Mucosa of descending colon (tissue), 3 donors: Measurements from ENCODE around the gene DCAF11. TPM values are rescaled to one million over a fixed set of nuclear protein-coding genes. Genes with fewer than 3 reads are reported as not detected.

Experiments
- ATAC-seq: fragments of 200-7000 bp; cut with Tn5 transposase; one replicate; pipeline ENCODE4 v1.9.1; 2020; ENCODE audit warnings: mild to moderate bottlenecking, moderate library complexity
- DNase-seq, 3 donors: peaks; one replicate each; pipeline ENCODE4 v3.0.0-alpha.2; 2020
- H3K36me3 ChIP-seq: fragments of 200-600 bp; one replicate; pipeline ENCODE4 v1.8.0; 2021; ENCODE audit warnings: low read depth, mild to moderate bottlenecking
- H3K4me1 ChIP-seq: fragments of 200-600 bp; one replicate; pipeline ENCODE4 v1.8.0; 2021; ENCODE audit warnings: low read depth, mild to moderate bottlenecking
- H3K4me3 ChIP-seq: fragments of 200-600 bp; one replicate; pipeline ENCODE4 v1.8.0; 2021; ENCODE audit warnings: mild to moderate bottlenecking
- H3K9me3 ChIP-seq: fragments of 200-600 bp; one replicate; pipeline ENCODE4 v1.8.0; 2021; ENCODE audit warnings: mild to moderate bottlenecking
- intact Hi-C, 2 donors: fragments of 100-400 bp; cut with DNase I in 1 of 2; cut with micrococcal nuclease in 1 of 2; formaldehyde crosslinking; loops; one replicate each; pipeline versions ENCODE4 v1.11.0 to v1.11.1; 2022; cut with DNase I, micrococcal nuclease
- total RNA-seq, 3 donors: library from RNA; stranded (reverse); fragmentation: NEBNext Ultra II Directional in 2 of 3; extraction: Animal tissue kit (Norgen Biotek cat#: 25700) in 2 of 3; gene quantifications; one replicate each; pipeline versions ENCODE4 v1.2.1 to v1.2.4, GENCODE V29; 2021 to 2023
- TF ChIP-seq, protein P1 (sequence below): fragments of 200-600 bp; IDR thresholded peaks from one replicate; pipeline ENCODE4 v1.8.0; 2022; ENCODE audit warnings: antibody characterized with exemption, mild to moderate bottlenecking
- donor health status: DM: no; HTN: no; CAD: no; lungs with moderate emphysema.
- donor health status: DM: no; HTN: no; CAD: no.
- donor health status: DM: no; HTN: yes; CAD: no.

Gene DCAF11
- total RNA-seq, 3 donors from 2014 or later: 65.8 to 101 (median 84.9) TPM

GRCh38 chr14:24113801-24114531 is 611 bp upstream of the DCAF11 start:
- Histone ChIP-seq H3K4me1 (peaks cover 13% of the 10 kb centered on the region), H3K4me3 (peak overlapping the region; percentile 31), H3K9me3 (no peaks in the 10 kb centered on the region), H3K36me3 (peaks cover 4% of the 10 kb centered on the region)
- intact Hi-C loops: no loop called here
- DNase-seq: peak; percentile 92 to 94 (median 93)
- TF ChIP-seq, protein P1, sequence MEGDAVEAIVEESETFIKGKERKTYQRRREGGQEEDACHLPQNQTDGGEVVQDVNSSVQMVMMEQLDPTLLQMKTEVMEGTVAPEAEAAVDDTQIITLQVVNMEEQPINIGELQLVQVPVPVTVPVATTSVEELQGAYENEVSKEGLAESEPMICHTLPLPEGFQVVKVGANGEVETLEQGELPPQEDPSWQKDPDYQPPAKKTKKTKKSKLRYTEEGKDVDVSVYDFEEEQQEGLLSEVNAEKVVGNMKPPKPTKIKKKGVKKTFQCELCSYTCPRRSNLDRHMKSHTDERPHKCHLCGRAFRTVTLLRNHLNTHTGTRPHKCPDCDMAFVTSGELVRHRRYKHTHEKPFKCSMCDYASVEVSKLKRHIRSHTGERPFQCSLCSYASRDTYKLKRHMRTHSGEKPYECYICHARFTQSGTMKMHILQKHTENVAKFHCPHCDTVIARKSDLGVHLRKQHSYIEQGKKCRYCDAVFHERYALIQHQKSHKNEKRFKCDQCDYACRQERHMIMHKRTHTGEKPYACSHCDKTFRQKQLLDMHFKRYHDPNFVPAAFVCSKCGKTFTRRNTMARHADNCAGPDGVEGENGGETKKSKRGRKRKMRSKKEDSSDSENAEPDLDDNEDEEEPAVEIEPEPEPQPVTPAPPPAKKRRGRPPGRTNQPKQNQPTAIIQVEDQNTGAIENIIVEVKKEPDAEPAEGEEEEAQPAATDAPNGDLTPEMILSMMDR: no peak
- peak; percentile 64 for ATAC-seq

- H3K36me3 ChIP-seq: peaks cover 15% of the 10 kb centered on the region
- peaks cover 10% of the 10 kb centered on the region for H3K4me1 ChIP-seq
- ATAC-seq (no peak), DNase-seq (peak in 1 of 3 donors; percentile 47)
- no peaks in the 10 kb centered on the region for H3K9me3 ChIP-seq
- TF ChIP-seq, protein P1: no peak
- intact Hi-C loops: no loop called here
- H3K4me3 ChIP-seq: peak overlapping the region; percentile 31
Observed at GRCh38 chr14:24115422-24116127, 998 bp downstream of the DCAF11 start.

GRCh38 chr14:24116128-24116814 is 1.7 kb downstream of the DCAF11 start:
- Histone ChIP-seq H3K4me1 (peaks cover 10% of the 10 kb centered on the region), H3K4me3 (no peak overlapping the region), H3K9me3 (no peaks in the 10 kb centered on the region), H3K36me3 (peaks cover 15% of the 10 kb centered on the region)
- TF ChIP-seq, protein P1: no peak
- DNase-seq (no peak), ATAC-seq (no peak)
- intact Hi-C loops: no loop called here

- intact Hi-C loops: no loop called here
- Histone ChIP-seq H3K36me3 (peaks cover 15% of the 10 kb centered on the region), H3K4me3 (no peak overlapping the region), H3K9me3 (no peaks in the 10 kb centered on the region), H3K4me1 (peaks cover 10% of the 10 kb centered on the region)
- ATAC-seq: no peak
- TF ChIP-seq, protein P1: no peak
- DNase-seq: no peak
Observed at GRCh38 chr14:24117179-24117578, 2.6 kb downstream of the DCAF11 start.

GRCh38 chr14:24119691-24120090 is 5.1 kb downstream of the DCAF11 start:
- peaks cover 14% of the 10 kb centered on the region for H3K36me3 ChIP-seq
- H3K4me1 ChIP-seq: peaks cover 10% of the 10 kb centered on the region
- H3K9me3 ChIP-seq: no peaks in the 10 kb centered on the region
- DNase-seq: no peak
- intact Hi-C loops: no loop called here
- ATAC-seq: no peak
- TF ChIP-seq, protein P1: no peak
- no peak overlapping the region for H3K4me3 ChIP-seq
